Measurements from ENCODE around the gene CLEC16A. TPM values are rescaled to one million over a fixed set of nuclear protein-coding genes. Genes with fewer than 3 reads are reported as not detected.
A peak's percentile ranks its signal among the peaks of the same experiment; 100 is the strongest.

The CLEC16A gene
- total RNA-seq, 2 experiments from 2014 or later: 31.1 to 34.1 TPM

DNA sequence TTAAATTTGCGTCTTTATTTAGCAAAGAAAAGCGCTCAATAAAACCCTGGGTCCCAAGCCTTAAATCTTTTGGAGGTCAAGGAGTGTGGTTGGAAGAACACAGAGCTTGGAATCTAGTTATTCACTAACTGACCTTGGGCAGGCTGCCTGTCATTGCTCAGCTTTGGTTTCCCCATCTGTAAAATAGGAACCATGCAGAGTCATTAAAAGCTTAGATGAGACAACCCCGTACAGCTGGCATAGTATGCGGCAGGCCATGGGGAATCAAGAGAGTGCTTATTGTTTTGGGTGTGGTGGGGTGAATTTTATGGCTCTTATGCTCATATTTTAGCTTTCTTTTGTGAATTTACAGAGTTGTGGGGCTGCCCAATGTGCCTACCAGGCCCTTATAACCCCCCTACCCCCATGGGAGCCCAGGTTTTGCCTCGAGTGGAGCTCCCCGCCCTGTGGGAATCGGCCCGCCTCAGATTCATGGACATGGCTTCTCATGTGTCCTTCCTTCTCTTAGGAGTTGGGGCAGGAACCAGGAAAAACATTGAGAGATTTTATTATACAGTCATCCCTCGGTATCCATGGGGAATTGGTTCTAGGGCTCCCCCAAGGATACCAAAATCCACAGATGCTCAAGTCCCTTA lies 113.5 kb downstream of the CLEC16A start:
- H3K27me3 Mint-ChIP-seq: no peaks in the 10 kb centered on the region
- DNase-seq: no peak
- H3K4me3 Mint-ChIP-seq: no peak overlapping the region
- H3K4me1 Mint-ChIP-seq: peaks cover 46% of the 10 kb centered on the region
- no peak overlapping the region for H3K27ac Mint-ChIP-seq
- no peak for ATAC-seq (ENCODE audit: low read depth)
- POLR2A ChIA-PET: interaction anchor here (1.2 kb wide), 1 partner anchor 18 kb away, joined by 3 read pairs; no protein-coding TSS in a partner anchor
- no peaks in the 10 kb centered on the region for H3K9me3 Mint-ChIP-seq
- peaks cover 39% of the 10 kb centered on the region for H3K36me3 Mint-ChIP-seq

DNA sequence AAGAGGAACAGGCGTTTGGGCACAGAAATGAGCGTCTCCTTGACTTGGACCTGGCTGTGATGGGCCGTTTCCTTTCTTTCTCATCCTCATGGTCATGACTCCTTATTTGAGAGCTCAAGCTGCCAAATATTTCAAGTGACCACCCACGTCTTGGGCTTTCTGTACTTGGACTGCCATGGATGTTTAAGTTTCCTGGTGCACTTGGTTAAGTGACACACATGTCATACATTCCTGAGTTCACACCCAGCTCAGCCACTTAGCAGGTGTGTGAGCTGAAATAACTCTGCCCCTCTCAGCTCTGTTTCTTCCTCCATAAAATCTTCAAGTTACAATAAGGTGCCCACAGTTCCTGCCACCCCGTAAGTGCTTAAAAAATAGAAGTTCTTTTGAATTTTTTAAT lies 114.5 kb downstream of the CLEC16A start:
- POLR2A ChIA-PET: interaction anchor here (0.8 to 1.8 kb wide), 4 partner anchors 14 to 197 kb away, joined by 3 to 7 read pairs (median 3); partner anchors contain the start of gene SOCS1
- no peak for DNase-seq

DNA sequence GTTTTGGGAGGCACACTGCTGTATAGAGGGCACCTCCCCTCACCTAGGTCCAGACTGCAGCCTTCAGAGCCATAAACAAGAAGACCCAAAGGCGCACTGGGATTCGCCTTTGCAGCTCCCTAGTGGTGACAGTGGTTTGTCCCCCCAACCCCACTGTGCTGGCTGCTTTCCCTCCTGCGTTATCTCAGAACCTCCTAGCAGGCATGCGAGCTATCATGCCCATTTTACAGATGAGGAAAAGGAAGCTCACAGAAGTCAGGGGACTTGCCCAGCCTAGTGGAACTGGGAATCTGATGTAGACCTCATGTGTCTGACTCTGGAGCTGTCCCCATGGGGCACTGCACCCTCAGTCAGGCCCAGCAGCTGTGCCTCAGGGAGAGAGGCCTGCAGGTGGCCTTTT lies 115.2 kb downstream of the CLEC16A start:
- no peak overlapping the region for H3K27ac Mint-ChIP-seq
- no peak overlapping the region for H3K4me3 Mint-ChIP-seq
- POLR2A ChIA-PET: interaction anchor here (0.8 to 1.8 kb wide), 3 partner anchors 165 to 197 kb away, joined by 3 to 7 read pairs (median 3); partner anchors contain the start of gene SOCS1
- H3K9me3 Mint-ChIP-seq: no peaks in the 10 kb centered on the region
- DNase-seq: no peak
- H3K36me3 Mint-ChIP-seq: peaks cover 50% of the 10 kb centered on the region
- H3K4me1 Mint-ChIP-seq: peaks cover 48% of the 10 kb centered on the region
- H3K27me3 Mint-ChIP-seq: no peaks in the 10 kb centered on the region
- ATAC-seq (ENCODE audit: low read depth): no peak

More for the DNA sequence above, 114.5 kb downstream of the CLEC16A start:
- Mint-ChIP-seq H3K4me1 (peaks cover 48% of the 10 kb centered on the region), H3K9me3 (no peaks in the 10 kb centered on the region), H3K27me3 (no peaks in the 10 kb centered on the region), H3K27ac (no peak overlapping the region), H3K4me3 (no peak overlapping the region), H3K36me3 (peaks cover 44% of the 10 kb centered on the region)
- ATAC-seq (ENCODE audit: low read depth): no peak

DNA sequence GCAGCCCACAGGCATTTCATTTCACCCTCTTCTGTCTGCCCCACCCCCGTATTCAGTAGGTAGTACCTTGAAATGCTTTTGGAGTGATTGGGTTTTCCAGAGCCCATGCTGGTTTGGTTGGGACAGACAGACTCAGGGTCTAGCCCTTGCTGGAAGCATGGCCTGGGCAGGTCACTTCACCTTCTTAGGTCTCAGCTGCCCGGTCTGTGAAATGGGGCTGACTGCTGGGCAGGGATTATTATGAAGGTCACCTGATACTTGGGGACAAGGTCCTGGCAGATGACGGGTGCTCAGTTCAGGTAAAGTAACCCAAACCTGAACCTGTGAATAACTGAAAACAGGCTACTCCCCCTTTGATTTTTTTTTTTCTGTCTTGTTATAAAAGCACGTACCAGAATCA lies 116.0 kb downstream of the CLEC16A start:
- POLR2A ChIA-PET: interaction anchor here (1.1 to 1.8 kb wide), 2 partner anchors 8 to 196 kb away, joined by 3 to 7 read pairs; partner anchors contain the start of gene SOCS1
- no peak overlapping the region for H3K4me3 Mint-ChIP-seq
- no peak for DNase-seq
- no peaks in the 10 kb centered on the region for H3K9me3 Mint-ChIP-seq
- peaks cover 51% of the 10 kb centered on the region for H3K36me3 Mint-ChIP-seq
- H3K4me1 Mint-ChIP-seq: peaks cover 41% of the 10 kb centered on the region
- no peak overlapping the region for H3K27ac Mint-ChIP-seq
- H3K27me3 Mint-ChIP-seq: no peaks in the 10 kb centered on the region
- ATAC-seq (ENCODE audit: low read depth): no peak

GRCh38 chr16:11060842-11061241 lies 116.5 kb downstream of the CLEC16A start:
- POLR2A ChIA-PET: interaction anchor here (1.1 to 1.3 kb wide), 2 partner anchors 9 to 11 kb away, joined by 3 to 5 read pairs; no protein-coding TSS in a partner anchor
- Mint-ChIP-seq H3K9me3 (no peaks in the 10 kb centered on the region), H3K36me3 (peaks cover 54% of the 10 kb centered on the region)

DNA sequence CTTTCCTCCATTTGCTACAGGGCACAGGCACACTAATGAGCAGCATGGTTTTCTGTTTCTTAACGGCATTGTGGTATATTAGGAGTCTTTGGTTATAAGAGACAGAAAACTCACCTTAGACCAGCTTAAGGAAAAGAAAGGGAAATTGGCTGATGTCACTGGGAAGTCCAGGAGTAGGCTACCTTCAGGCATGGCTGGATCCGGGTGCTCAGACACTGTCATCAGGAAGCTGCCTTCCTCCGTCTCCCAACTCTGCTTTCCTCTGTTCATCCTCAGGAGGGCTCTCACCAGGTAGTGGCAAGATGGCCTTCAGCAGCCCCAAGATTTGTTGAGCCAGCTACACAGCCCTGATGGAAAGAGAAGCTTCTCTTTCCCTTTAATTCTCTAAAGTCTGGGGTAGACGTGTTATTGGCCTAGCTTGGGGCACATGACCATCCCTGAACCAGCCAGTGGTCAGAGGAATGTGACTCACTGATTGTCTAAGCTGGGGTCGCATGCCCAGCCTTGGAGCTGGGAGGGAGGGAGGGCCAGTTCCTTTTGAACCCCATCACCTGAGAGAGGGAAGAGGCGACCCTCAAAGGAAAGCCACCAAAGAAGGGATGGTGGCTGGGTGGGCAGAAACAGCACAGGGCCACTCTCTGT lies 117.4 kb downstream of the CLEC16A start:
- Mint-ChIP-seq H3K27ac (peak overlapping the region; percentile 35), H3K9me3 (no peaks in the 10 kb centered on the region), H3K4me1 (peaks cover 40% of the 10 kb centered on the region), H3K4me3 (no peak overlapping the region), H3K27me3 (no peaks in the 10 kb centered on the region), H3K36me3 (peaks cover 56% of the 10 kb centered on the region)
- DNase-seq (no peak), ATAC-seq (ENCODE audit: low read depth) (no peak)
- POLR2A ChIA-PET: interaction anchor here (1.1 to 1.3 kb wide), 2 partner anchors 10 kb away, joined by 3 to 5 read pairs; no protein-coding TSS in a partner anchor

More at GRCh38 chr16:11060842-11061241, 116.5 kb downstream of the CLEC16A start:
- no peak overlapping the region for H3K4me3 Mint-ChIP-seq
- peaks cover 42% of the 10 kb centered on the region for H3K4me1 Mint-ChIP-seq
- DNase-seq: no peak
- no peaks in the 10 kb centered on the region for H3K27me3 Mint-ChIP-seq
- ATAC-seq (ENCODE audit: low read depth): no peak
- no peak overlapping the region for H3K27ac Mint-ChIP-seq

DNA sequence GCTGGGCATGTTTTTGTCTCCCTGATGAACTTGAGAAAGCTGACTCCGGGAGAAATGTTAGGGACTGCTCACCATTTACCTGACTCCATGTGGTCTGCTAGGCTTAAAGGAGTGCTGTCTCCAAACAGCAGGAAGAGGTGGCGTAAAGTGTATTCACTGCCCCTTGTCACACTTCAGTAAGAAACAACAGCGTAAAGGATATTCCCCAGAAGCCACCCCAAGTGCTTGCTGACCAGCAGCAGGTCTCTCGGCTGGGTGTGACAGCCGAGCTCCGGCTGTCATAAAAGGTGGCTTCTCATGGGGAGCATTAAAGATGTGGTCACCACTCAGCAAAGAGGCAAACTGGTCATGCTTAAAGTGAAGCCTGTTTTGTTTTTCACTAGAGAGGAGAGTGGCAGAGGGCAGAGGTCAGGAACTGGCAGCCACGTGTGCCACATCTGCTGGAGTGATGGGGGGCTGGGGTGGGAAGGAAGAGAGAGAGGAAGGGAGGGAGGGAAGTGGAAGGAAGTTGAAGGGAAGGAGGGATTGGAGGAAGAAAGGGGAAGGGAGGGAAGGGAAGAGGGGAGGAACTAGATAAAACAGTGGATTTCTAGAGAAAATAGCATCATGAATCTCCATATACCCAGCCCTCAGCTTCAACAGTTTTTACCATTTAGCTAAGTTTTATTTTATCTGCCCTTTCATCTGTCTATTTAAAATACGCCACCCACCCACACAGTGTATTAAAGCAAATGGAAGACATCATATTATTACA lies 119.3 kb downstream of the CLEC16A start:
- POLR2A ChIA-PET: interaction anchor here (0.6 to 1.3 kb wide), 2 partner anchors 8 to 256 kb away, joined by 3 to 5 read pairs; no protein-coding TSS in a partner anchor
- H3K9me3 Mint-ChIP-seq: no peaks in the 10 kb centered on the region
- H3K36me3 Mint-ChIP-seq: peaks cover 61% of the 10 kb centered on the region
- H3K27me3 Mint-ChIP-seq: no peaks in the 10 kb centered on the region
- peak overlapping the region; percentile 59 for H3K27ac Mint-ChIP-seq
- peaks cover 45% of the 10 kb centered on the region for H3K4me1 Mint-ChIP-seq
- H3K4me3 Mint-ChIP-seq: no peak overlapping the region
- DNase-seq (no peak), ATAC-seq (ENCODE audit: low read depth) (no peak)

GRCh38 chr16:11064202-11064540 lies 119.8 kb downstream of the CLEC16A start:
- H3K4me3 Mint-ChIP-seq: no peak overlapping the region
- ATAC-seq (ENCODE audit: low read depth) (no peak), DNase-seq (no peak)
- H3K4me1 Mint-ChIP-seq: peaks cover 43% of the 10 kb centered on the region
- no peaks in the 10 kb centered on the region for H3K9me3 Mint-ChIP-seq
- peaks cover 59% of the 10 kb centered on the region for H3K36me3 Mint-ChIP-seq
- no peaks in the 10 kb centered on the region for H3K27me3 Mint-ChIP-seq
- POLR2A ChIA-PET: interaction anchor here (1.3 to 1.5 kb wide), 2 partner anchors 8 to 10 kb away, joined by 3 to 5 read pairs; no protein-coding TSS in a partner anchor
- peak overlapping the region; percentile 59 for H3K27ac Mint-ChIP-seq

DNA sequence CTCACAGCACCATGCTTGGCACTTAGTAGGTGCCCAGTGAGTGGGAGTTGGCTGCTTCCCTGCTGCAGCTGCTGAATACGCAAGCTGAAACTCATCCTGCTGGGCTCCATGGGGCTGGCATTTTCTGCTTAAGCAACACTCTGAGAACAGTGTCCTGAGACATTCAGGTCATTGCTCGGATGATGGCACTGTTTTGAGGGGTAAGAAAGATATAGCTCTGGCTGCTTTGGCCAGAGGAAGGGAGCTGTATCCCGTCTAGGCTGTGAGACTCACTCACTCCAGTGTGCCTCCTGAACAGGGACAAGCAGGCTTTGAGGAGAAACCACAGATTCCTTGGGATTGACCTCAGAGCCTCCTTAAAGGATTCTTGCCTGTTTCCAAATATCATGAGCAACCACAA lies 120.5 kb downstream of the CLEC16A start:
- POLR2A ChIA-PET: interaction anchor here (1.0 to 1.5 kb wide), 3 partner anchors 9 to 13 kb away, joined by 3 to 5 read pairs (median 3); no protein-coding TSS in a partner anchor
- H3K4me3 Mint-ChIP-seq: no peak overlapping the region
- ATAC-seq (ENCODE audit: low read depth) (no peak), DNase-seq (no peak)
- H3K36me3 Mint-ChIP-seq: peaks cover 61% of the 10 kb centered on the region
- no peak overlapping the region for H3K27ac Mint-ChIP-seq
- peaks cover 42% of the 10 kb centered on the region for H3K4me1 Mint-ChIP-seq
- H3K9me3 Mint-ChIP-seq: no peaks in the 10 kb centered on the region
- H3K27me3 Mint-ChIP-seq: no peaks in the 10 kb centered on the region

- ATAC-seq (ENCODE audit: low read depth) (no peak), DNase-seq (no peak)
- POLR2A ChIA-PET: interaction anchor here (1.0 kb wide), 1 partner anchor 12 kb away, joined by 4 read pairs; no protein-coding TSS in a partner anchor
- no peaks in the 10 kb centered on the region for H3K27me3 Mint-ChIP-seq
- peaks cover 63% of the 10 kb centered on the region for H3K36me3 Mint-ChIP-seq
- no peak overlapping the region for H3K4me3 Mint-ChIP-seq
- H3K27ac Mint-ChIP-seq: peak overlapping the region; percentile 62
- no peaks in the 10 kb centered on the region for H3K9me3 Mint-ChIP-seq
- peaks cover 51% of the 10 kb centered on the region for H3K4me1 Mint-ChIP-seq
Observed at GRCh38 chr16:11066261-11066870, 122.0 kb downstream of the CLEC16A start.

DNA sequence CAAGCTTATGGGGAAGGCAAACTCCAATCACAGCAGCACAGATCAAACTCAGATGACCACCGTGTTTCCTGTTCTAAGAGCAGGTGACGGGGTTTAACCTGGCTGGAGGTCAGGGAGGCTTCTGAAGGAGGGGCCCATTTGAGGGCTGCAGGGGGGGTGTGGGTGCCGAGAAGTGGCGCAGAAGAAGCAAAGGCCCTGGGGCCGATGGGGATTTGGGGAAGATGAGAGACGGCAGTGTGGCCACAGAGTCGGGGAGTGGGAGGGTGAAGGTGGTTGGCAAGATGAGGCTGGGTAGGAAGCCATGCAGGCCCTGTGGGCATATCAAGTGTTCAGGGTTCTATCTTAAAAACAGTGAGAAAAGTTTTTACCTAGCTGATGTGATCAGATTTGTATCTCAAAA lies 122.9 kb downstream of the CLEC16A start:
- H3K27ac Mint-ChIP-seq: peak overlapping the region; percentile 39
- POLR2A ChIA-PET: interaction anchor here (0.6 to 0.9 kb wide), 3 partner anchors 12 to 91 kb away, joined by 3 to 6 read pairs (median 4); no protein-coding TSS in a partner anchor

DNA sequence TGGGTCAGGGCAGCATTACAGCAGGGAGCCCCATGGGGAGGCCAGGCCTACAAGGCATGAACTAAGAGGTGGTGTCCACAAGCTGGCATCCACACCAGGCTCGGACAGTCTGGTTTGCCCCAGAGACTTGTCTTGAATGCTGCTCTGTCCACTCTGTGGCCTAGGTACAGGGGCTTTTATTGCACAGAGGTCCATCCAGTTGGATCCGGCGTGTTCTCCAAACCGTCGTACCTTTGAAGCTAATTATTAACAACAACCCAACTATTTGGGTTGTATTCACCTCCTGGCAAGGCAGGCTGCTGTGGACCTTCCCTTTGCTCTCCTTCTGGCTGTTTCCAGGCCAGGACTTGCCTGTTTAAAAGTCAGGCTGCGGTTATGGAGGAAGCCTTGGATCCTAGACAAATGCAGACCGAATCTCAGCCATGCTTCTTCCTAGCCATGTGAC lies 123.4 kb downstream of the CLEC16A start:
- POLR2A ChIA-PET: interaction anchor here (0.6 to 0.9 kb wide), 4 partner anchors 13 to 165 kb away, joined by 3 to 6 read pairs (median 4); no protein-coding TSS in a partner anchor
- Mint-ChIP-seq H3K36me3 (peaks cover 56% of the 10 kb centered on the region), H3K27ac (no peak overlapping the region), H3K9me3 (no peaks in the 10 kb centered on the region), H3K4me3 (no peak overlapping the region), H3K27me3 (no peaks in the 10 kb centered on the region), H3K4me1 (peaks cover 57% of the 10 kb centered on the region)
- ATAC-seq (ENCODE audit: low read depth) (no peak), DNase-seq (no peak)

More for the DNA sequence above, 122.9 kb downstream of the CLEC16A start:
- Mint-ChIP-seq H3K4me1 (peaks cover 55% of the 10 kb centered on the region), H3K36me3 (peaks cover 57% of the 10 kb centered on the region), H3K4me3 (no peak overlapping the region), H3K9me3 (no peaks in the 10 kb centered on the region), H3K27me3 (no peaks in the 10 kb centered on the region)
- ATAC-seq (ENCODE audit: low read depth) (no peak), DNase-seq (no peak)
